Activated naive CD4-positive, alpha-beta T cell treated with anti-CD3 and anti-CD28 coated beads, Interleukin-2, amount 50 U/mL, for 72 hours (primary cell): ENCODE measurements around the gene SEZ6L2. TPM values are rescaled to one million over a fixed set of nuclear protein-coding genes. Genes with fewer than 3 reads are reported as not detected.
A peak's percentile ranks its signal among the peaks of the same experiment; 100 is the strongest.

Experiments used
- ATAC-seq, 2 donors: fragments of 150-1000 bp; cut with Tn5 transposase; 2 replicates each; pipeline ENCODE4 v1.10.0; 2021; ENCODE audit warnings: mild to moderate bottlenecking in 2 of 2, moderate library complexity in 2 of 2
- DNase-seq, 2 donors: peaks; one replicate each; pipeline ENCODE4 v3.0.0; 2021 to 2022; ENCODE audit warnings: low spot score in 2 of 2
- H3K27ac Mint-ChIP-seq, 2 donors: one replicate each; pipeline ENCODE4 v1.8.0; 2022; ENCODE audit warnings: mild to moderate bottlenecking in 2 of 2, mixed read lengths in 2 of 2
- H3K36me3 Mint-ChIP-seq, 2 donors: one replicate each; pipeline ENCODE4 v1.8.0; 2022; ENCODE audit warnings: mixed read lengths in 2 of 2
- H3K9me3 Mint-ChIP-seq, 2 donors: one replicate each; pipeline ENCODE4 v1.8.0; 2022; ENCODE audit warnings: mixed read lengths in 2 of 2
- total RNA-seq, 2 donors: library from RNA; stranded (reverse); gene quantifications; one replicate each; pipeline ENCODE4 v1.2.3, GENCODE V29; 2022

The SEZ6L2 gene
- total RNA-seq, 2 donors from 2014 or later = 0.35 to 1.3 TPM

- ATAC-seq = peak; percentile 65 to 68
- H3K27ac Mint-ChIP-seq = peak overlapping the region; percentile 89 to 98
- no peaks in the 10 kb centered on the region for H3K9me3 Mint-ChIP-seq
- DNase-seq = peak; percentile 57 to 79
- H3K36me3 Mint-ChIP-seq = peaks cover 19 to 24% of the 10 kb centered on the region in 2 donors
These were observed 74.0 kb downstream of the SEZ6L2 start for GRCh38 chr16:29825145-29826044.

DNA sequence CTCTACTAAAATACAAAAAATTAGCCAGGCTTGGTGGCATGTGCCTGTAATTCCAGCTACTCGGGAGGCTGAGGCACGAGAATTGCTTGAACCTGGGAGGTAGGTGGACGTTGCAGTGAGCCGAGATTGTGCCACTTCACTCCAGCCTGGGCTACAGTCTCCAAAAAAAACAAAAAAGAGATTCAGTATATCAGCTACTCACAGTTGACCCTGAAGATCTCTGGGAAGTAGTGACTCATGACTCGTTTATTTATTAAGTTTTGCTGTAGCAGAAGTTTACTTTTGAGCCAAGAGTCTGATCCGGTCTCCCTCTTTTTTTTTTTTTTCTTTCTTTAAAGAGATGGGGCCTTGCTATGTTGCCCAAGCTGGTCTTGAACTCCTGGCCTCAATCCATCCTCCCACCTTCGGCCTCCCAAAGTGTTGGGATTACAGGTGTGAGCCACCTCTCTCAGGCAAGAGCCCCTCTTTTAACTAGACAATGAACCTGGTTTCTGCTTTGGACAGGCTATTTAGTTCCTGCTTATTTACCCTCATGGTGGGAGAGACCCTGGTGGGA, 74.7 kb downstream of the SEZ6L2 start:
- DNase-seq = no peak
- peaks cover 26 to 29% of the 10 kb centered on the region in 2 donors for H3K36me3 Mint-ChIP-seq
- no peak for ATAC-seq
- H3K27ac Mint-ChIP-seq = peak overlapping the region; percentile 89 to 98
- no peaks in the 10 kb centered on the region for H3K9me3 Mint-ChIP-seq

DNA sequence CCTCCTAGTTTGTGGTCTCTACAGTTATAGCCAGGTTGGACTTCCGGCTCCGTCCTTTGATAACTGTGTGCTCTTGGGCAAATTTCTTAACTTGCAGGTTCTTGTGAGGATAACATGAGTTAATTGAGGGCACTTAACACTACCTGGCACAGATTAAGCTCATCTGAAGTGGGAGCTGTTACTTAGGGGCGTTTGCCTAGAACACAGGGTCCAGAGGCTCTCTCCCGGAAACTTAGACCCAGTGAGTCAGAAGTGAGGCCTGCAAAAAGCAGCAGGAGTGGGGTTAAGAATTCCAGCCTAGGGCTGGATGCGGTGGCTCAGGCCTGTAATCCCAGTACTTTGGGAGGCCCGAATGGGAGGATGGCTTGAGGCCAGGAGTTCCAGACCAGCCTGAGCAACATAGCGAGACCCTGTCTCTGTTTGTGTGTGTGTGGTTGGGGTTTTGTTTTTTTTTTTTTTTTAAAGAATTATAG, 77.7 kb downstream of the SEZ6L2 start:
- ATAC-seq (no peak), DNase-seq (no peak)
- H3K27ac Mint-ChIP-seq = peak overlapping the region; percentile 96 to 97
- no peaks in the 10 kb centered on the region for H3K9me3 Mint-ChIP-seq
- peaks cover 52 to 55% of the 10 kb centered on the region in 2 donors for H3K36me3 Mint-ChIP-seq

Other genes with a start within 250 kb of the SEZ6L2 start
- 100 to 1,000 TPM in 1 of 2 donors, 10 to 100 TPM in 1; 83.4 to 145 TPM for gene SPN, start 236.3 kb downstream of the SEZ6L2 start, total RNA-seq
- 10 to 100 TPM; 10.1 to 14.5 TPM for gene QPRT, start 220.4 kb downstream of the SEZ6L2 start, total RNA-seq
- gene C16orf54, start 153.6 kb downstream of the SEZ6L2 start, total RNA-seq = 10 to 100 TPM; 14.0 to 19.5 TPM
- not detected for gene ZG16, start 121.3 kb downstream of the SEZ6L2 start, total RNA-seq
- gene KIF22, start 108.8 kb downstream of the SEZ6L2 start, total RNA-seq = 100 to 1,000 TPM; 151 to 268 TPM
- gene MAZ, start 93.0 kb downstream of the SEZ6L2 start, total RNA-seq = 100 to 1,000 TPM; 285 to 386 TPM
- gene PRRT2, start 87.4 kb downstream of the SEZ6L2 start, total RNA-seq = 1 to 10 TPM; 1.4 to 5.9 TPM
- gene PAGR1, start 83.4 kb downstream of the SEZ6L2 start, total RNA-seq = 10 to 100 TPM; 20.2 to 40.0 TPM
- 100 to 1,000 TPM in 1 of 2 donors, 10 to 100 TPM in 1; 77.6 to 168 TPM for gene MVP, start 79.1 kb downstream of the SEZ6L2 start, total RNA-seq
- 10 to 100 TPM; 39.4 to 40.6 TPM for gene CDIPT, start 36.3 kb downstream of the SEZ6L2 start, total RNA-seq
- 1 to 10 TPM; 1.4 to 3.8 TPM for gene ASPHD1, start 938 bp upstream of the SEZ6L2 start, total RNA-seq
- 10 to 100 TPM; 37.1 to 55.5 TPM for gene KCTD13, start 26.7 kb upstream of the SEZ6L2 start, total RNA-seq
- 10 to 100 TPM; 52.5 to 63.8 TPM for gene TMEM219, start 62.5 kb upstream of the SEZ6L2 start, total RNA-seq
- 10 to 100 TPM; 29.6 to 52.7 TPM for gene TAOK2, start 74.3 kb upstream of the SEZ6L2 start, total RNA-seq
- 10 to 100 TPM; 30.1 to 38.7 TPM for gene HIRIP3, start 96.1 kb upstream of the SEZ6L2 start, total RNA-seq
- gene INO80E, start 96.7 kb upstream of the SEZ6L2 start, total RNA-seq = 10 to 100 TPM; 85.3 to 90.7 TPM
- gene DOC2A, start 111.5 kb upstream of the SEZ6L2 start, total RNA-seq = 1 to 10 TPM in 1 of 2 donors, under 1 TPM in 1; 0.80 to 2.0 TPM
- not detected for gene C16orf92, start 123.6 kb upstream of the SEZ6L2 start, total RNA-seq
- gene TLCD3B, start 131.7 kb upstream of the SEZ6L2 start, total RNA-seq = 10 to 100 TPM in 1 of 2 donors, 1 to 10 TPM in 1; 3.4 to 14.1 TPM
- 1,000 to 10,000 TPM; 1,322 to 2,822 TPM for gene ALDOA, start 166.2 kb upstream of the SEZ6L2 start, total RNA-seq
- gene PPP4C, start 176.4 kb upstream of the SEZ6L2 start, total RNA-seq = 100 to 1,000 TPM; 130 to 136 TPM
- gene TBX6, start 192.4 kb upstream of the SEZ6L2 start, total RNA-seq = 1 to 10 TPM; 3.9 to 5.7 TPM
- 100 to 1,000 TPM in 1 of 2 donors, 10 to 100 TPM in 1; 24.0 to 112 TPM for gene YPEL3, start 196.7 kb upstream of the SEZ6L2 start, total RNA-seq
- gene GDPD3, start 214.0 kb upstream of the SEZ6L2 start, total RNA-seq = 10 to 100 TPM; 16.7 to 25.8 TPM
- 100 to 1,000 TPM in 1 of 2 donors, 10 to 100 TPM in 1; 81.0 to 126 TPM for gene MAPK3, start 223.7 kb upstream of the SEZ6L2 start, total RNA-seq